ENCODE data around the gene ZBTB46. TPM values are rescaled to one million over a fixed set of nuclear protein-coding genes. Genes with fewer than 3 reads are reported as not detected.
"Not testable (repeated sequence)": the region's sequence is repeated elsewhere in the genome, so short reads cannot be mapped to it uniquely, and the experiment has no call there.

Gene ZBTB46
- total RNA-seq, 1 experiment from 2014 or later, result 27.1 TPM

- H2BK15ac ChIP-seq (ENCODE audit: low read depth, low read length); H3K18ac ChIP-seq (ENCODE audit: insufficient read length, low read depth, low read length); H3K56ac ChIP-seq (ENCODE audit: insufficient read length, low read depth, low read length); DNase-seq; H2AFZ ChIP-seq (ENCODE audit: low read length); H3K23me2 ChIP-seq (ENCODE audit: insufficient read length, low read depth, low read length, poor library complexity, severe bottlenecking); H4K91ac ChIP-seq (ENCODE audit: insufficient read length, low read depth, low read length); H3K79me1 ChIP-seq (ENCODE audit: insufficient read depth, low read depth, low read length, poor library complexity, severe bottlenecking); H3T11ph ChIP-seq (ENCODE audit: low read length); H2AK5ac ChIP-seq (ENCODE audit: insufficient read length, low read length); H2BK120ac ChIP-seq (ENCODE audit: low read depth, low read length, poor library complexity, severe bottlenecking); H3K27me3 Mint-ChIP-seq (ENCODE audit: low read depth); H3K27ac ChIP-seq (ENCODE audit: insufficient read length, low read depth, low read length); H3K9ac ChIP-seq (ENCODE audit: extremely low read depth, insufficient read length, low read length); H3K4ac ChIP-seq (ENCODE audit: low read depth, low read length); H4K5ac ChIP-seq (ENCODE audit: insufficient read length, low read depth, low read length); H3K4me2 ChIP-seq (ENCODE audit: insufficient read depth, insufficient read length, low read length); H3K14ac ChIP-seq (ENCODE audit: insufficient read depth, low read length); H3K79me2 ChIP-seq (ENCODE audit: insufficient read depth, low read length); H3K27me3 ChIP-seq (ENCODE audit: insufficient read depth, low read length); H3K4me1 Mint-ChIP-seq; H3K4me1 ChIP-seq (ENCODE audit: insufficient read depth, low read length); H2BK12ac ChIP-seq (ENCODE audit: insufficient read length, low read depth, low read length); H3K23ac ChIP-seq (ENCODE audit: insufficient read length, low read depth, low read length); H4K8ac ChIP-seq (replicated peaks; ENCODE audit: insufficient read length, low read depth, low read length); H3K4me3 Mint-ChIP-seq; H3K9me3 ChIP-seq (ENCODE audit: control insufficient read depth, low read depth, low read length); H4K20me1 ChIP-seq (ENCODE audit: control insufficient read depth, insufficient read depth, insufficient read length); H2BK20ac ChIP-seq (ENCODE audit: low read depth, low read length, poor library complexity, severe bottlenecking); H3K27ac Mint-ChIP-seq; H3K9me3 Mint-ChIP-seq; H2BK5ac ChIP-seq (ENCODE audit: insufficient read length, low read length): not testable (repeated sequence)
- H3K36me3 Mint-ChIP-seq (ENCODE audit: insufficient read depth in 1 of 3, low read depth in 3 of 3), result peaks cover 5 to 18% (median 13%) of the 10 kb centered on the region in 3 experiments
- WGBS (ENCODE audit: extremely low coverage, insufficient read length, low lambda C conversion rate), result no CpG with 5 or more reads among the region's 3 CpGs
Observed at GRCh38 chr20:63797175-63797574, 33.9 kb downstream of the ZBTB46 start.
